ENCODE results near the gene AANAT.

AANAT gene

DNA sequence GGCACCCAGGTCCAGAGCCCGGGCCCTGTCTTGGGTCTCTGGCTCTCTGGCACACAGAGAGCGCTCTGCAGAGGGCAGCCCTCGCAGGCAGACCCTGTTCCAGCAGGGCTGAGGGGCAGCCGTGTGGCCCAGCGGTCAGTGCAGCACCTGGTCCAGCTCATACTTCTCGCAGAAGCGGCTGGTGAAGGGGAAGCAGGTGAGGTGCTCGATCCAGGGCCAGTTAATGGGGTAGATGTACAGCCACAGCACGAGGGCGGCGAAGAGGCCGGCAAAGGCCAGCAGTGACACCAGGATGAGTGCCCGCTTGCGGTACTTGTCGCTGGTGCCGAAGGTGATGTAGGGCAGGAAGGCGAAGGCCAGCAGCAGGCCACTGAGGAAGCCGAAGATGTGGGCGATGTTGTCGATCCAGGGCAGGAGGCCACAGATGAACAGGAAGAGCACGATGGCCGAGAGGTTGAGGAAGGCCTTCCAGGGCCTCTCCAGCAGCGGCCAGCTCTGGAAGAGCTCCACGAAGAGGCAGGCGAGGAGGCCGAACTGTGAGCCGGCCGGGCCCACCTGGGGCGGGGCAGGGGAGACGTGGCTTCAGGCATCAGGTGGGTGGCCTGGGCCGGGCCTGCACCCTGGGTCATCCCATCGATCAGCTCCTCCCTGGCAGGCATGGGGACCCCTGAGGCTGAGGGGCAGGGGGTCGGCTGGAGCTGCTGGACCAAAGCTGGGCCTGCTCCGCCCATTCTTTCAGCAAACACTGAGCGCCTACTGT, 4.3 kb downstream of the AANAT start:
- Mint-ChIP-seq H3K4me3 (no peak overlapping the region), H3K27me3 (no peaks in the 10 kb centered on the region), H3K4me1 (ENCODE audit: low read depth) (no peaks in the 10 kb centered on the region), H3K36me3 (ENCODE audit: low read depth) (peaks cover 9% of the 10 kb centered on the region), H3K9me3 (no peaks in the 10 kb centered on the region), H3K27ac (no peak overlapping the region)

DNA sequence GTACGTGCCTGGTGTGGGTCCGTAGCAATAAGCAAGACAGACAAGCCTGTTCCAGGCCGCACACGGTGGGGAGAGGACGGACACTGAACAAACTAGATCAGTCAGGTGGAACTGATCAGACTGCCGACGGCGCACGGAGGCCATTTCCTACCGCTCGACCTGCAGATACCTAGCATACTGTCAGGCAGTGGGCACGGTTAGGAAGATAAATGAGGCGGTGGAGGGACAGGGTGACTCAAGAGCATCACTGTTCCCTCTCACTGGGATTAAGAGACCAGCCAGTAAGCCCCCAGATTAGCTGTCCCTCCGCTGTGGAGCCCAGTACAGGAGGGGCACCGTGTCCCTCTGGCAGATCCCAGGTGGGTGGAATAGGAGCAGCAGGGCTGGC, 4.8 kb downstream of the AANAT start:
- H3K4me3 Mint-ChIP-seq = no peak overlapping the region
- no peaks in the 10 kb centered on the region for H3K4me1 Mint-ChIP-seq (ENCODE audit: low read depth)
- H3K36me3 Mint-ChIP-seq (ENCODE audit: low read depth) = peaks cover 9% of the 10 kb centered on the region
- no peaks in the 10 kb centered on the region for H3K27me3 Mint-ChIP-seq
- no peaks in the 10 kb centered on the region for H3K9me3 Mint-ChIP-seq
- H3K27ac Mint-ChIP-seq = no peak overlapping the region

DNA sequence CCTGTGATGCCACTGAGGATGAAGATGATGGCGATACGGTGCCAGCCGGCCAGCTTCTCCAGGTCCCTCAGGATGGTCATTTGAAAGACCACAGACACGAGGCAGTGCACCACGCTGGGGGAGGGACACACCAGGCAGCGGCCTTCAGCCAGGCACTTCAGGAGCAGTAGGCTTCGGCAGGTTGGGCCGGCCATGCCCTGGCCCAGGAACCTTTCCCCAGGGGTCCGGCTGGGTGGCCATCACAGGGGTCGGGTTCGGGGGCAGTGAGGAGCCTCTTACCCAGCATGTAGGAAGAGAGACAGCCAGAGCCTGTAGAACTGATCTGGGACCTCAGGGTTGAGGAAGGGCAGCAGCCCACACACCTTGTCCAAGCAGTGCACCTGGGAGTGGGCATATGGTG, 5.3 kb downstream of the AANAT start:
- Mint-ChIP-seq H3K9me3 (no peaks in the 10 kb centered on the region), H3K27me3 (no peaks in the 10 kb centered on the region), H3K4me1 (ENCODE audit: low read depth) (no peaks in the 10 kb centered on the region), H3K36me3 (ENCODE audit: low read depth) (peaks cover 9% of the 10 kb centered on the region), H3K27ac (no peak overlapping the region), H3K4me3 (no peak overlapping the region)

DNA sequence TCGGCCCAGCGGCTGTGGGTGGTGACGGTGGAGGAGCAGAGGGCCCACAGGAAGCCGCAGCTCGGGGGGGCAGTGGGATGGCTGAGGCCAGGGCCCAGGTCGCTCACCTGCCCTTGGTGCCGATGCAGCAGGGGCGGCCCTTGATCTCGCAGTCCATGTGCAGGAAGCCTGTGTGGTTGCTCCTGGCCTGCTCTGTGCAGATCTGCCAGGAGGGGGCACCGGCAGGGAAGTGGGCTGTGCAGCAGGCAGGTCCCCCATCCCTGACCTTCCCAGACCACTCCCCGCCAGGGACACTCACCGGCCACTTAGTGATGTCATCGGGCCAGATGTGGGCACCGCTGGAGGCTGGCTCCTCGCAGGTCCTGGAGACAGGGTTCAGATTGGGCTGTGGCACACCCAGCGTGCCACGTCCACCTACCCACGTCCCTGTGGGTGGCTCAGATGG, 6.2 kb downstream of the AANAT start:
- Mint-ChIP-seq H3K4me3 (no peak overlapping the region), H3K9me3 (no peaks in the 10 kb centered on the region), H3K36me3 (ENCODE audit: low read depth) (peaks cover 16% of the 10 kb centered on the region), H3K4me1 (ENCODE audit: low read depth) (no peaks in the 10 kb centered on the region), H3K27ac (no peak overlapping the region), H3K27me3 (no peaks in the 10 kb centered on the region)

DNA sequence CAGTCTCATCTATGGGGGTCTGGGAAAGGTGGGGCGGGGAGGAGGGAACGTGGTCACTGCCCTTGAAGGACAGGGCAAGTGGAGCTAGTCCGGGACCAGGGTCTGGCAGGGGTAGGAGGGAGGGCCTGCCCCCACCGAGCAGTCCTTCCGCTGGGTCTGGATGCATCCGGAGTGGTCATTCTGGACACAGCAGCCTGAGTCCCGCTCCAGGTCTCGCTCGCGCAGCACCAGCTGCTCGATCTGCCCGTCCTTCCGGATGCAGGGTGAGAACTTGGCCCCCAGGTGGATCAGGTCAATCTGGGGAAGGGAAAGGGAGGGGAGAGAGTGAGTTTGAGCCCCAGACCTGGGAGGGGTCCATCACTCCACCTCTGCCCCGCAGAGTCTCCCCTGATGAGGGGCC, 6.8 kb downstream of the AANAT start:
- Mint-ChIP-seq H3K9me3 (no peaks in the 10 kb centered on the region), H3K4me1 (ENCODE audit: low read depth) (no peaks in the 10 kb centered on the region), H3K27me3 (no peaks in the 10 kb centered on the region), H3K4me3 (no peak overlapping the region), H3K27ac (no peak overlapping the region), H3K36me3 (ENCODE audit: low read depth) (peaks cover 16% of the 10 kb centered on the region)

DNA sequence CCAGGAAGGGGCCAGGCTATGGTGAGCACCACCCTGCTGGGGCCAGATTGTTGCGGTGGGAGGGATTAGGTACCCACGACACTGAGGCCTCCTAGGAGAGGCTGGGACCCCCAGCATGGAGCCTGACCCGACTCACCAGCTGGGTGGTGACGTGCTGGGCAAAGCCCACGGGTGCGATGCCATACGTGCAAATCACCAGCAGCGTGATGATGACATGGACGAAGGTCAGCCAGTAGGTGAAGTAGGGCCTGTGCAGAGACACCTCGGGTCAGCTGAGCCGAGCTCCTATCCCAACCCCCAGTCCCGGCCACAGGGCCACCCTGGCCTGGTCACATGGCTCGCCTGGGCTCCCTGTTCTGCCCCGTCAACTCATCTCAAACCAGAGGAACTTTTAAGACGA, 7.5 kb downstream of the AANAT start:
- Mint-ChIP-seq H3K4me3 (no peak overlapping the region), H3K9me3 (no peaks in the 10 kb centered on the region), H3K27ac (no peak overlapping the region), H3K36me3 (ENCODE audit: low read depth) (peaks cover 16% of the 10 kb centered on the region), H3K4me1 (ENCODE audit: low read depth) (no peaks in the 10 kb centered on the region), H3K27me3 (no peaks in the 10 kb centered on the region)

DNA sequence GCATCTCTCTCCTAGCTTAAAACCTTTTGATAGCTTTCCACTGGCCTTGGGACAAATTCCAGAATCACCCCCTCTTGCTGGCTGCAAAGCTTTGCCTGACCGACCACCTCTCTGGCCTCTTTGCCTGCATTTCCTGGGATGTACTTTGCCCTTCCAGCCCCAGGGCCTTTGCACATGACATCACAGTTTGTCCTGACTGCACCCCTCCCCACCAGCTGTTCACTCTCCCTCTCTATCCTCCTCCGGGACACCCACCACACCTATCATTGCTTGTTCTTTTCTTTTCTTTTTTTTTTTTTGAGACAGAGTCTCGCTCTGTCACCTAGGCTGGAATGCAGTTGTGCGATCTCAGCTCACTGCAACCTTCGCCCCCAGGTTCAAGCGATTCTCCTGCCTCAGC, 7.9 kb downstream of the AANAT start:
- H3K27me3 Mint-ChIP-seq = no peaks in the 10 kb centered on the region
- H3K4me1 Mint-ChIP-seq (ENCODE audit: low read depth) = peaks cover under 1% of the 10 kb centered on the region
- no peak overlapping the region for H3K4me3 Mint-ChIP-seq
- peaks cover 16% of the 10 kb centered on the region for H3K36me3 Mint-ChIP-seq (ENCODE audit: low read depth)
- H3K9me3 Mint-ChIP-seq = no peaks in the 10 kb centered on the region
- H3K27ac Mint-ChIP-seq = no peak overlapping the region

DNA sequence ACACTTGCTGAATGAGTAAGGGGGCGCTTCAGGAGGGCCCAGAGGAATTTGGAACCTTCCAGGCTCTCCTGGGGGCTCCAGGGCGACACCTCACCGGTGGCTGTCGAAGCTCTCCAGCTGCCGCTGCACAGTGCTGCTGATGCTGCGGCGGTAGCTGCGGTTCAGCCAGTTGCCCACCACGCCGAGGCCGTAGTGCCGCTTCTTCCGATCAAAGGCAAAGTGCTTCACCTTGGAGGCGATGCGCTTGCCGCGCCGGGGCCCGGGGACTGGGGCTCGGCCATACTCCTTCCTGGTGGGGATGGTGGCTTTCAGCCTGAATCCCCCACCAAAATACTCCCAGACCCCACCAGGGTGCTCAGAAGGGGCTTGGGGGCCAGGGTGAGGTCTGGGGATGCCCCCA, 9.3 kb downstream of the AANAT start:
- Mint-ChIP-seq H3K9me3 (no peaks in the 10 kb centered on the region), H3K4me1 (ENCODE audit: low read depth) (peaks cover 14% of the 10 kb centered on the region), H3K27me3 (no peaks in the 10 kb centered on the region), H3K36me3 (ENCODE audit: low read depth) (peaks cover 17% of the 10 kb centered on the region), H3K27ac (no peak overlapping the region), H3K4me3 (no peak overlapping the region)

DNA sequence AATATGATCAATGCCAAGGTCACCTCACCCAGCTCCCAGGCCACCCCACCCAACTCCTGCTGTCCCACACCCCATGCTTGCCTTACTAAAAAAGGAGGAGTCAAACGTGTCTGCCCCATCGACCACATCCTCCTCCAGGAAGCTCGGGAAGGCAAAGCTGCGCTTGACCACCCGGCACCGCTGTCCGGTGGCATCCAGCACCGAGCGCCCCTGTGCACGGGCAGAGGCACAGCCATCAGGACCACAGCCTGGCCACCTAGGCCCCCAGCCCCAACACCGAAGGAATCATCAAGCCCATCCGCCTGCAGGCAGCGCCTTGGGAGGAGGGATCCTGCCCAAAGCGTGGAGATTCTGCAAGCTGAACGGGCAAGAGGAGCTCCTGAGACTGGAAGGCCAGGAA, 10.2 kb downstream of the AANAT start:
- Mint-ChIP-seq H3K36me3 (ENCODE audit: low read depth) (peaks cover 17% of the 10 kb centered on the region), H3K27ac (no peak overlapping the region), H3K9me3 (no peaks in the 10 kb centered on the region), H3K4me3 (no peak overlapping the region), H3K27me3 (no peaks in the 10 kb centered on the region), H3K4me1 (ENCODE audit: low read depth) (peaks cover 19% of the 10 kb centered on the region)

DNA sequence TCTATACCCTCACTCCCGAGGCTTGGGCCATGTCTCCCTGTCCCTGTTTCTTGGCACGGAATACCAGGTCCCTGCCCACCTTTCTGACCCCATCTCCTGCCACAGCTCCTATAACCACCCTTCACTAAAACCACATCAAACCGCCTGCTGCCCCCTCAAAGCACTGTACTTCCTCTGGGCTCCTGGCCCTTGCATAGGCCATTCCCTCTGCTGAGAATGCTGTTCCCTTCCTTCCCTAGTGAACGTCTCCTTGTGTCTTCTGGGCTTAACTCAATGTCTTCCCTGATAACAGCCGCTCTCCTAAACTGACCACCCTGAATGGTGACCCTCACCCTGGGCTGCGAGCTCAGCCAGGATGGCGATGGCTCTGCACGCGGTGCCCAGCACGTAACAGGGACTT, 10.7 kb downstream of the AANAT start:
- peaks cover 24% of the 10 kb centered on the region for H3K4me1 Mint-ChIP-seq (ENCODE audit: low read depth)
- H3K4me3 Mint-ChIP-seq = no peak overlapping the region
- H3K27me3 Mint-ChIP-seq = no peaks in the 10 kb centered on the region
- no peak overlapping the region for H3K27ac Mint-ChIP-seq
- H3K36me3 Mint-ChIP-seq (ENCODE audit: low read depth) = peaks cover 17% of the 10 kb centered on the region
- H3K9me3 Mint-ChIP-seq = no peaks in the 10 kb centered on the region

DNA sequence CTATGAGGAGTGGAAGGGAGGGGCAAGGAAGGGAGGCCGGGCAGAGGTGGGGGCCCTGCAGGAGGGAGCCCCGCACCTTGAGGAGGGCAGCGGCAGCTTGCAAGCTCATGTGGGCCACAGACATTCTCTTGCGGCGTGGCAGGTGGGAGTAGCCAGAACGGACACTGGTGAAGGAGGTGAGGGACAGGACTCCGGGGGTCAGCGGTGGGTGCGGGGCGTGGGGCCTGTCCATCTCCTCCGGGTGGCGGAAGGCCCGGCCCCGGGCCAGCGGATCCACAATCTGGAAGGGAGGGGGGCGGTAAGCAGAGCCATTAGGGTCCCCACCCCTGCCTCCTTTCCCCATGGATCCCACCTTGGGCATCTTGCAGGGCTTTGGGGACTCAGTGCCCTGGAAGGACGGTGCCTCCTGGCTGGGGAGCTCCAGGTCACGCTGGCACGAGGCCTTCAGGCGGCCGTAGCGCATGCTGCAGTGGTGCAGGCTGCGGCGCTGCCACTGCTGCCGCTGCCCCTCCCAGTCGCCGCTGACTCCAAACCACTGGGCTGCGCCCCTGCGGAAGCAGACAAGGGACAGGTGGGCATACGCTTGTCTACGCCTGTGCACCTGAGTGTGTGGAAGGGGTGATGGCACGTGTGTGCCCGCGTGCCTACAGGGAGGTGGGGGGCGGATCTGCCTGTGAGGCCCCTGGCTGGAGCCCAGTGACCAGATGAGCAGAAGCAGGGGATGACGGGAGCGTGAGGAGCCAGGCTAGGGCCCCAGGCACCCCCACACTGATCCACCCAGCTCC, 11.5 kb downstream of the AANAT start:
- H3K4me1 Mint-ChIP-seq (ENCODE audit: low read depth) = peaks cover 25% of the 10 kb centered on the region
- H3K27me3 Mint-ChIP-seq = no peaks in the 10 kb centered on the region
- H3K36me3 Mint-ChIP-seq (ENCODE audit: low read depth) = peaks cover 17% of the 10 kb centered on the region
- H3K4me3 Mint-ChIP-seq = no peak overlapping the region
- no peaks in the 10 kb centered on the region for H3K9me3 Mint-ChIP-seq
- no peak overlapping the region for H3K27ac Mint-ChIP-seq

DNA sequence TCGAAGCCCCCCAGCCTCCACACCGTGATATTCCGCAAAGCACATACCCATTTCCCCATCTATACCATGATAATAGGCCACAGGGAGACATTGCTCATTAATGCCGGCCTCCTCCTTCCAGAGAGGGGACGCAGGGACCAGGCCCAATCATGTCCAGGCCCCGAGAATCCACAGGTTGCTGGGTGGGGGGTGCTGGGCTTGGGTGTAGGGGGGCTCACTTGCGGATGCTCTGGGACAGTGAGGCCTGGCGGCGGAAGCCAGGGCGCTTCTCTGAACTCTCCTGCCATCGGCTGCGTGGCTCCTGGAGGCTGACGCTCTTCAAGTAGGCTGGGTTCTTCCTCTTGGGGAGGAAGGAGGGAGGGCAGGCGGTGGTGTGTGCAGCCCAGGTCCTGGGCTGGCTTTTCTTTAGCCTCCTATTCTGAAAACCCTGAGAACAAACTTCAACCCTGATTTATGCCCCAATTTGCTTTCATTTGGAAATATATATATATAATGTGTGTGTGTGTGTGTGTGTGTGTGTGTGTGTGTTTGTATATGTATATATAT, 12.2 kb downstream of the AANAT start:
- H3K27me3 Mint-ChIP-seq = no peaks in the 10 kb centered on the region
- H3K4me3 Mint-ChIP-seq = no peak overlapping the region
- peaks cover 29% of the 10 kb centered on the region for H3K4me1 Mint-ChIP-seq (ENCODE audit: low read depth)
- H3K36me3 Mint-ChIP-seq (ENCODE audit: low read depth) = peaks cover 17% of the 10 kb centered on the region
- H3K27ac Mint-ChIP-seq = no peak overlapping the region
- no peaks in the 10 kb centered on the region for H3K9me3 Mint-ChIP-seq

DNA sequence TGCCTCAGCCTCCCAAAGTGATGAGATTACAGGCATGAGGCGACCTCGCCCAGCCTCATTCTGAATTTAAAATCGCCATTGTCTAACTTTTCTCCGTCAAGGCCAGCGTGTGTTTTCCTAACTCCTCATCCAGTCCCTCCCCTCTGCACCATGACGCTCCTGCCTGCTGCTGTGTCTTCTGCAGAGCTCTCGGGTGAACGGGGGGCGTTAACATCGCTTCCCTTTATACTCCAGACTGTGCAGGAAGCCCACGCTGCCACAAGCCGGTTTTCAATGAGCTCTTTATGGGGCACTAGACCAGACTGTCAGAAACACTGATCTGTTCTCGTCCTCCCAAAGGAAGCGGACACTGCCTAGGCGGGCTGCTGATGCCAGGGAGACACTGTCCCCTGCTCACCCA, 13.2 kb downstream of the AANAT start:
- Mint-ChIP-seq H3K27ac (peak overlapping the region; percentile 71), H3K4me1 (ENCODE audit: low read depth) (peaks cover 32% of the 10 kb centered on the region), H3K9me3 (no peaks in the 10 kb centered on the region), H3K4me3 (peak overlapping the region; percentile 20), H3K36me3 (ENCODE audit: low read depth) (peaks cover 14% of the 10 kb centered on the region), H3K27me3 (no peaks in the 10 kb centered on the region)

DNA sequence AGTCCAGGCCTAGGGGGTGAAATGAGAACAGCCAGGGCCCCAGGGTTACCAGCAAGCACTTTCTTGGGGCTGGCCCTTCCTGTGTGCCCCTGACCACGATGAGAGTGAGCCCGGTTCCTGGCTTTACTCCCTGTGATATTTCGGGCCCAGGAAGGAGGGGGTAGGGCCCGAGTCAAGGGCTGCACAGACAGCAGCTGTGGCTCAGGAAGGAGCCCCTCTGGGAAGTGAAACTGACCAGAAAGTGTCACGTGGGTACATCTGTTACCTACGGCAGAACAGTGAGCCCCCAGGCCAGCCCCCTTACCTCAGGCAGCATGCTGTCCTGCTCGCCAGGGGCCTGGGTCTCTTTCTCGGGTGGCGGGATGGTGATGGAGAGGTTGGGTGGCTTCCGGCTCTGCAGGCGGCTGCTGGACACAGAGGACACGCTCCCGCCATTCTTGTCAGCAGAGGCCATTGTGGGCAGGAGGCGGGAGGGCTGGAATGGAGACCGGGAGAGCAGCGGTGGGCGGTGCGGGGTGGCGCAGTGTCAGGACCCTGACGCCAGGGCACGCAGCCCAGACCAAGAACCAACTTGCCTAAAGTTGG, 13.8 kb downstream of the AANAT start:
- Mint-ChIP-seq H3K27ac (no peak overlapping the region), H3K4me3 (no peak overlapping the region)

DNA sequence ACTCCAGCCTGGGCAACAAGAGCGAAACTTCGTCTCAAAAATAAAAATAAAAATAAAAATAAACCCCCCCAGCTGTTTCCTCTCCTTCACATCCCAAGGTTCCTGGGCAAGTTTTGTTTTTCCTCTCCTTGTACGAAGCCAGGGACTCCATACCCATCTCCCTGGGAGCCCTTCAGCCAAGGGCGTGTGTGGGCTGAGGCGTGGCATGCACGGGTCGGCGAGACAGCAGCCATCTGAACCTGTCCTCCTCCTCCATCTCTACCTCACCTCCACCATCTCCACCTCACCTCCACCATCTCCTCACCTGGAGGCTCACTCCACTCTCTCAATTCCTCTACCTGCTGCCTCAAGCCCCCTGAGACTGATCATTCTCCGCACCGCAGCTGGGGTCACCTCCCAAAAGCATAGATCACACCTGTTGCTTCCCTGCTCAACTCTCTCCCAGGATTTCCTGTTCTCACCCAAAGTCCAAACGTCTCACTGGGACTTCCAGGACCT, 16.9 kb downstream of the AANAT start:
- Mint-ChIP-seq H3K4me3 (no peak overlapping the region), H3K9me3 (no peaks in the 10 kb centered on the region), H3K4me1 (ENCODE audit: low read depth) (peaks cover 41% of the 10 kb centered on the region), H3K27ac (peak overlapping the region; percentile 73), H3K27me3 (no peaks in the 10 kb centered on the region), H3K36me3 (ENCODE audit: low read depth) (peaks cover 16% of the 10 kb centered on the region)

More for the DNA sequence above, 13.8 kb downstream of the AANAT start:
- Mint-ChIP-seq H3K9me3 (no peaks in the 10 kb centered on the region), H3K4me1 (ENCODE audit: low read depth) (peaks cover 34% of the 10 kb centered on the region), H3K27me3 (no peaks in the 10 kb centered on the region), H3K36me3 (ENCODE audit: low read depth) (peaks cover 16% of the 10 kb centered on the region)

All from stimulated activated naive CD8-positive, alpha-beta T cell treated with anti-CD3 and anti-CD28 coated beads, Interleukin-15, Interleukin-2, amounts not matched to agents 100 ng/mL and 50 ng/mL, for 24 hours (primary cell).